HG02981 (cell line): ENCODE measurements around the gene CLDN34.

Experiments used
- ATAC-seq: cut with Tn5 transposase; IDR thresholded peaks from one replicate; pipeline ENCODE4 v1.9.1; 2021; ENCODE audit warnings: mild to moderate bottlenecking, moderate library complexity; ENCODE audit not compliant: unreplicated experiment

CLDN34 gene

DNA sequence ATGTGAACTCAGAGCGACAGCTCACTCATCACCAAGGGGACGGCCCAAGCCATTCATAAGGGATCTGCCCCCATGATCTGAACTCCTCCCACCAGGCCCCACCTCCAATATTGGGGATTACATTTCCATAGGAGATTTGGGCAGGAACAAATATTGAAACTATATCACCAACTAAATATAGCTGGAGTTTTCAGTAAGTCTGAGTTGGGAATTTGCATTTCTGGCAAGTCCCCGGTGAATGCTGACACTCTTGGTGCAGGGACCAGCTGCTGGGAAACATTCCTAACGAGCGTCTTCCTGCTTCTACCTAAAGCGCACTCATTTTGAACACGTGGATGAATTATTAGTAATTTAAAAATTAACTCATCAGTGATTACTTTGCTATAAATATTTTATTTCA is 13.2 kb downstream of the CLDN34 start:
- no peak for ATAC-seq

DNA sequence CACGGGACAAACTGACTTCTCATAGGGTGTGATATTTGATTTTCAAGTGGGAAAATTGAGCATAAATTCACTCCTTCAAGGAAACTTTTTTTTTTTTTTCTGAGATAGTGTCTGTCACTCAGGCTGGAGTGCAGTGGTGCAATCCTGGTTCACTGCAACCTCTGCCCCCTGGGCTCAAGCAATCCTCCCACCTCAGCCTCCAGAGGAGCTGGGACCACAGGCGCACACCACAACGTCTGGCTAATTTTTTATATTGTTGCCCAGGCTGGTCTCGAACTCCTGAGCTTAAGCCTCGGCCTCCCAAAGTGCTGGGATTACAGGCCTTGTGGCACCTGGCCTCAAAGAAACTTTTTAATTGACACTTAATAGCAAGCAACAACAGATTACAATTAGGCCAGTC is 13.8 kb downstream of the CLDN34 start:
- no peak for ATAC-seq

DNA sequence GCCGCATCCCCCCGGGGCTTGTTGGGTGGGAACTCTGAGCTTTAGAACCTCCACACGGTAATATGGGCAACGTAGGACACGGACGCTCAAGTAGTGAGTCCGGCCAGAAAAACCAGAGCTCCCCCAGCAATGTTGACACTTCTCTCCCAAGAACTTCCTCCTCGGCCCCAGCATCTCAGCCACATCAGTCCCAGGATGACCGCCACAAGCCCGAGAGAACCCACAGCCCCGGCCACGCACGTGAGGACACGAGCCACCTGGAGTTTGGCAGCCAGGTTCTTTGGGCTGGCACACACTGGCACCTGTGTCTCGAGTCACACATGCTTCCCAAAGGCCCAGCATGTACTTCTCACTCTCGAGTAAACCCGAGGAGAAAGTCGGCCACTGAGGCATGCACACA is 16.3 kb downstream of the CLDN34 start:
- no peak for ATAC-seq

DNA sequence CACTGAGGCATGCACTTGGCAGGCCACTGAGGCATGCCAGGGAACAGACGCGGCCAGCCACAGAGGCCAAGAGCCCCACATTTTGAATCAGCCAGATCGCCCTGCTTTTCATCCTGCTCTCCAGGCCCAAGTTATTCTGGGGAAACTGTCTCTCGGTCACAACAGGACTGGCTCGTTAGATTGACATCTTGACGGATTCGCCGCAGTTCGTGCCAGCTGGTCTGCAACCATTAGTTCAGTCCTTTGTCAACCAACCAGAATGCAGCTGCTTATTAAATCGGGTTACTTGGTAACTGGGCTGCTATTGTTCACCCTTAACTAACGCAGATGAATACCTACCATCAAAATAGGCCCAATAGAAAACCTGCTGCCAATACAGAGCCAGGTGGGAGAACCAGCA is 16.7 kb downstream of the CLDN34 start:
- ATAC-seq = no peak

DNA sequence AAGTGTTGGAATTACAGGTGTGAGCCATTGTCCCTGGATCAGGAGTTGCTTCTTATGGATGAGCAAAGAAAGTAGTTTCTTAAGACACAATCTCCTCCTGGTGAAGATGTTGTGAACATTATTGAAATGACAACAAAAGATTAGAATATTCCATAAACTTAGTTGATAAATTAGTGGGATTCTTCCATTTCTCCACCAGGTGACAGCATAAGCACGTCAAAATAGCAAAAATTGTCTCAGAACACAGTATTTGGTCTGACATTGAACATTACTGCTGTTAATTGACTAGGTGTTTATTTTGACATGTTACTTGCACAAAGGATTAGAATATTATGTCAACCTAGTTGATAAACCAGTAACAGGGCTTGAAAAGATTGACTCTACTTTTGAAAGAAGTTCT is 21.6 kb downstream of the CLDN34 start:
- no peak for ATAC-seq

DNA sequence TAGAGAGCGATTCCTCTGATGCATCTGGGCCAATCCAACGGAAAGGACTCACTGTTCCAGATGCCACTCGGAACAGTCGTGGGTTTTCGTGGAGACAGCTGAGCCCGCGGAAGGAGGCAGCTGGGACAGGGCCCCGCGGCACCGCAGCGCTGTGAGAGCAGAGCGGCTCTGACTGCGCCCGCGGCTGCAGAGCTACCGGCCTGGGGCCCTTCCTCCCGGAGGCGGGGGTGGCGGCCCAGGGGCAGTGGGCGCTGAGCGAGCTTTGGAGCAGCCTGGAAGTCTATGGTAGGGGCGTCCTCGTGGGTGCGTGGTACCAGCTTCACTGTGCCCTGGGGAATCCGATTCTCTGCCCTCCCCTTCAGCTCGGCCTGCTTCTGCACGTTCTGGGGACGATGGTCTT is 24.9 kb downstream of the CLDN34 start:
- ATAC-seq = no peak

DNA sequence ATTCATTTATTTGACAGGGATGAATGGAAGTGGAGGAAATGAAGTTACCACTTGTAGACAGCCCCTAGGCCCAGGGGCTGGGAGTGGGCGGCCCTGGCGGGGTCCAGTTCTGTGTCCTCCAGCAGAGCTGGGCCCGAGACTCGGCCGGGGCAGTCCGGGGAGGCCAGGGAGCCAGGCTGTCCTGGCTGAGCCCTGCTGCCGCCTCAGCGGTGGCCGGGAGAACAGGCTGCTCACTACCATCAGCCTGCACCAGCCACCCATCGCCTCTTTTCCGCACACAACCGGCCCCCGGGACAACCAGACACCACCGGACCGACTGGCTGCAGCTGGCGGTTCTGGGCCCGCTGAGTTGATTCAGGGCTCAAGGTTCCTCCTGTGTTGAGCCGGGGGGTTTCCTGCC is 25.6 kb downstream of the CLDN34 start:
- no peak for ATAC-seq

DNA sequence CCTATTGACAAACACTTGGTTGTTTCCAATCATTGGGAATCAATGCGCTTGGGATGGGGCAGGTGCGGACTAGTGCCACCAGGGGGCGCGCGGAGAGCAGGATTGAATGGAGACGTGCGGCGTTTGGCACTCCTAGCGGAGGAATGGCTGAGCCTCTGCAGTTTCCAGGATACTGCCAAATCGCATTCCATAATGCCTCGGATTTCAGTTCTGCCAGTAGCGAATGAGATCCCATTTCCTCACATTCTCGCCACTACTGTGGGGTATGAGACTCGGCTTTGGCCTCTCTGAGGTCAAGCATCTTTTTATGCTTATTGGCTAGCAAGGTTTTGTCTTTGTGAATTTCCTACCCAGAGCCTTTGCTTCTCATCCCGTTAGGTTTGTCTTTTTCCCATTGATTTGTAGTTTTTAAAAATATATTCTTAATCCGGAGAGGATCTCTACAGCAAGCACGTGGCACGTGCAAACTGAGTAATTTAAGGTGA is 28.7 kb downstream of the CLDN34 start:
- no peak for ATAC-seq

DNA sequence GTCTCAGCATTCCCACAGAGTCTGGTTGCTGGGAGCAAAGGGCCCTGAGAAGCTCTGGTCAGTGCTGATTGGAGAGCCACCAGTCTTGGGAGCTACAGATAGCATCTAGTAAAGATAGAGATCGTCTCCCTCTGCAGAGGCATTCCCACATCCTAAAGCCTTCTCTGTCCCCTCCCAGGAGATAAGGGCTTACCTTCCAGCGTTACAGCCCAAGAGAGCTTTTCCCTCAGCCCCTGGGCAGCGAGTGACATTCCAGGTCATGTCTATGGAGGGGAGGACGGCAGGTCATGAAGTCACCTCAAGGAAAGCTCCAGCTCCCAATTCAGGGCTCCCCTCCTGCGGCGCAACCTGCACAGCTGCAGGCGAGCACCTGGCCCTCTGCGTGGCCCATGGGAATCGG is 29.9 kb downstream of the CLDN34 start:
- no peak for ATAC-seq

DNA sequence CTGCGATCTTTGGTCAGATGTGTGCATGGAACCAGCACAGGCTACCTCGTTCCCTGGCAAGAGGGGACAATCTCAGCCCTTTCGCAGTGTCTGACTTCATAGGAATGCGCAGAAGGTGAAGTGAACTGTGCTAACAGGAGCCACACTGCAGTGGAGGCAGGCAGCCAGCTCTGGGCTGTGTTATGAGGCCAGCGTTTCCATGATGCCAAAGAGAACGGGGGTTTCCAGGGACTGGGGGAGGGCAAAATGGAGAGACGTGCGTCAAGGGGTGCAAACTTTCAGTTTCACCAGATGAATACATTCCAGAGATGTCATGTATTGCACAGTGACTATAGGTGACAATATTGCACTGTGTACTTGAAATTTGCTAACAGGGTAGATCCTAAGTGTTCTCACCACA is 30.4 kb downstream of the CLDN34 start:
- ATAC-seq = peak; percentile 67

DNA sequence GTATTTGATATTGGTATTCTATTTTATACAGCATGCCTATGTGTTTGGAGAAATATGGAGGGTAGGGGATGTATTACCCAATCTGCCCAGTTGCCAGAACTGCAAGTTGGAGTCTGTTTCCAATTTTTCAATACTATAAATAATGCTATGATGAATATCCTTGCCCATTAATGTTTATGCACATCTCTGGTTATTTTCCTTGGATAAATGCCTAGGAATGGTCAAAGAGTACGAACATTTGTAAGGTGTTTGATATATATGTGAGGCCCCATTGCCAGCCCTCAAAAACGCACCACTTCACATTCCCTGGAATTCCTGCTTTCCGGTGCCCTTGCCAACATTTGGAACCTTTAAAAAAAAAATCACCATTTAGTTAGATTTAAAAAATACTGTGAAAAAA is 34.3 kb downstream of the CLDN34 start:
- no peak for ATAC-seq

DNA sequence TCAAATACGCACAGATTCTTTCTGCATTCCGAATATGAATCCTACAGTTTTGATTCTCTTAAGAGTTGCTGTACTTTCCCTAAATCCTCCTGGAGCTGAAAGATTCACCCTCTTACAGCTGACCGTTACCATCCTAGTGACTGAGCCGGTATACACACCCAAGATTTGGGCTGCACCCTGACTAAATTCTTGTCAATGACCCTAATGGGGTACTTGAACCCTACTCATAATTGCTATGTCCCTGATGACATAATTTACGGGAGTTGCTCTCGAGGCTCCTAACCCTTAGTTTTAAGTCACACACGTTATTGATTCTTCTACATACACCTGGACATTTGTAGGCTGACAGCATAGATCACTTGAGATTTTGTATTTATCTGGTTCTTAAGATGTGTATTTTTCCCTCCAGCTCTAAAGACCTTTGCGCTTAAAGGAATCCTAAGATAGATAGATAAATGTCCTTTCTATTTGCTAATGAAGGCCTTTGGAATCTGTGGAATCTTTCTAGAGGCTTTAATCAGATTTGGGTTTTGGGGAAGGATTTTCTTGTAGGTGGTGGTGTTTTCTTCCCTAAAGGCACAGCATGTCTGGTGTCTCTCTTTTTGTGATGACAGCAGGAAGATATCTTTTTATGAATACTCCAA is 37.8 kb downstream of the CLDN34 start:
- ATAC-seq = no peak

DNA sequence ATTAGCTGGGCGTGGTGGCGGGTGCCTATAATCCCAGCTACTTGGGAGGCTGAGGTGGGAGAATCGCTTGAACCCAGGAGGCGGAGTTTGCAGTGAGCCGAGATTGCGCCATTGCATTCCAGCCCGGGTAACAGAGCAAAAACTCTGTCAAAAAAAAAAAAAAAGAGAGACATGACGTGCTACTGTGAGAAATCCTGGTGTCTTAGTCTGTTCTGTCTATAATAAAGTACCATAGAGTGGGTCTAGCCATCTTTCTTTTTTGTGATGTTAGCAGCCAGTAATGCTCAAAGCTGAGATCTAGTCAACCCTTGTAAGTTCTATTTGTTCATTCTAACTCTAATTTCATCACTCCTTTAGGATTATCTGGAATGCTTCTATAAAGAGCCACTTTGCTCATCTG is 38.9 kb downstream of the CLDN34 start:
- ATAC-seq = no peak

DNA sequence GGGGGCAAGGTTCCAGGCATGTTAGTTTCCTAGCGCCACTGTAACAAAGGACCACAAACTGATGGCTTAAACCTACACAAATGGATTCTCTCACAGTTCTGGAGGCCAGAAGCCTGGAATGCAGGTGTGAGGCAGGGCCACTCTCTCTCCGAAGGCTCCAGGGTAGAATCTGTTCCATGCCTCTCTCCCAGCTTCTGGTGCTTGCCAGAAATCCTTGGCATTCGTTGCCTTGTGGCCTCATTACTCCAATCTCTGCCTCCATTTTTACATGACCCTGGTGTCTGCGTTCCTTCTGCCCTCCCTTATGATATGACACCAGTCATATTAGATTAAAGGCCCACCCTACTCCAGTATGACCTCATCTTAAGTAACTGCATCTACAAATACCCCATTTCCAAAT is 39.6 kb downstream of the CLDN34 start:
- no peak for ATAC-seq

DNA sequence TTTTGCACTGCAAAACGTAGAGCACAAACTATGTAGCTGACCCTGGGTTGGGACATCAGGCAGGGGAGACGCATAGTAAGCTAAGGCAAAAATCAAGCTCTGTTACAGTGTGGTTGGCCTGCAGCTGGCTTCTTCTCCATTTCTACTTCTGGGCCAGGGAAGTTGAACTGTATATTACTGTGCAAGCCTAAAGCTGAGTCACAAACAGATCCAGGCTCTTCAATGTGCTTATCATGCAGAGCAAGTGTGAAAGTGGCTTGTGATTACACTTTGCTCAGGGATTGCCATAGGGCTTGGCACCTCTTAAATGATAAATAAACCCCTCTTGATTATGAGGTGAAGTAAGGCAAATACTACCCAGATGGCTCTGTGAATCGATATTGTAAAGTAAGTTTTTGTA is 40.5 kb downstream of the CLDN34 start:
- ATAC-seq = no peak

DNA sequence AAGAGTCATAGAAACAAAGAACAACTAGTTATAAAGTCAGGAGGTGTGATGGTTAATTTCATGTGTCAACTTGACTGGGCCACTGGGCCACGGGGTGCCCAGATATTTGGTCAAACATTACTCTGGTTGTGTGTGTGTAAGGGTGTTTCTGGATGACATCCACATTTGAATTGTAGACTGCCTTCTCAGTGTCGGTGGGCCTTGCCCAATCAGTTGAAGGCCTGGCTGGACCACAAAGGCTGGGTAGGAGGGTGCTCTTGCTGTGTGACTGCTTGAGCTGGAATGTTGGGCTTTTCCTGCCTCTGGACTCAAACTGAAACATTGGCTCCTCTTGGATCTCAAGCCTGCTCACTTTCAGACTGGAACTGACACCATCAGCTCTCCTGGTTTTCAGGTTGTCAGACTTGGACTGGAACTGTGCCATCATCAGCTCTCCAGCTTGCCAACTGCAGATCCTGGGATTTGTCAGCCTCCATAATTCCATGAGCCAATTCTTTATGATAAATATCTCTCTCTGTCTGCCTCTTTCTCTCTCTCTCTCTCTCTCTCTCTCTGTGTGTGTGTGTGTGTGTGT is 41.4 kb downstream of the CLDN34 start:
- ATAC-seq = no peak

DNA sequence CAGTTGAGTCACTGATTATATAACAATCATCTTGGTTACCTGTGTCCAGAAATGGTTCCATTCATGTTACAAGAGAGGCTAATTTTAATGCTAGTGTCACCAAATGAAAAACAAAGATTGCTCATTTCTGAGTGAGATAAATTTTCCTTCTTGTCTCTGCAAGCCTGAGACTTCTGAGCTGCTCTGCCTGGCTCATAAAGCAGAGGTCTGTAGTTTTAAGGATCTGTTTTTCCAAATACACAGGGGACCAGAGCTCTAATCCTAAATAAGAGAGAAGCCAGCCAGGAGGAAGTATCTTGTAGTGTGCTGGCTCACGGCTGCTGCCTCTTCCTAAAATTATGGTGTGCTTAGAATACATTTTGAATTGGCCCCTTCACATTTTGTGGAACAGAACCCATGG is 42.6 kb downstream of the CLDN34 start:
- ATAC-seq = no peak

DNA sequence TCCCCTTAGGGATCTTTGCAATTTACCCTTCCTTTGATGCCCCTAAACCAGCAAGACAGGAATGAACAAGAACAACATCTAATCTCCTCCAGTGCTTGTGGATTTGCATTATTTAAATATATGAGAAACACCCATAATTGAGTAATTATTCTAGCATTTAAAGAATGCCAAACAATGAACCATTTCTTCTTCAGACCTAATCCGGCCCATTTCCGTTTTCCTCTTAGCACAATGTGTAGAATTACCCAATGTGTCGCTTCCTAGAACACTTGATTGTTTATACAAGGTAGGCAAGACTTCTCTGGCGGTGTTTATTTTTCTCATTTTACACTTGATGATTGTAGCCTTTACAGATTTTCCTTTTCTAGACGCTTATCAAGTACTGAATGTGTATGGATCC is 43.5 kb downstream of the CLDN34 start:
- ATAC-seq = no peak

DNA sequence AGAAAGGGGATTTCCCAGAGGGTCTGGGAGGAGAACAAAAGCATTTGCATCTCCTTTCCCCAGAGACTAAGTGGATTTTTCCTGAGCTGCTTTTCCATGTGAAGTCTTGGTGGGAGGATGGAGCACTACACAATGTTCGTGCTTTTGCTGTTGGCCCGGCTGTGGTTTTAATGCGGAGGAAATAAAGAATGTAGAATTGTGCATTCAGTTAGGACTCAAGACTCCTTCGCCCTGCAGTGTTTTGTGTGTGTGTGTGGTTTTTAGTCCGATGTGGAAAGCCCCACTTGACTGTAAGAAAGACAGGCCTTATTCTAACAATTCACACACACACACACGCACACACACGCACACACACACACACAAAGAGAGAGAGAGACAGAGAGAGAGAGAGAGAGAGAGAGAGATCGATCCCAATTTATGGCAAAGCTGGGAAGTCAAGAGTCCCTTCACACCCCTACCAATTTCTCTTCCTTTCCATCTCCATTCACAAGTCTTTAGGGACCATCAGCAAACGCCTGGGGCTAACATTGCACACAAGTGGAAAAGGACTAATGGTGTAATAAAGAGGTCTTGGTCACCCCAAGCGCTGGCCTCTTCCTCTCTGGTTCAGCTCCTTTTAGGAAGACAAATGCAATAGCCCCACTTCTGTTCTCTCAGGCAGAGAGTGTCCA is 44.2 kb downstream of the CLDN34 start:
- no peak for ATAC-seq

DNA sequence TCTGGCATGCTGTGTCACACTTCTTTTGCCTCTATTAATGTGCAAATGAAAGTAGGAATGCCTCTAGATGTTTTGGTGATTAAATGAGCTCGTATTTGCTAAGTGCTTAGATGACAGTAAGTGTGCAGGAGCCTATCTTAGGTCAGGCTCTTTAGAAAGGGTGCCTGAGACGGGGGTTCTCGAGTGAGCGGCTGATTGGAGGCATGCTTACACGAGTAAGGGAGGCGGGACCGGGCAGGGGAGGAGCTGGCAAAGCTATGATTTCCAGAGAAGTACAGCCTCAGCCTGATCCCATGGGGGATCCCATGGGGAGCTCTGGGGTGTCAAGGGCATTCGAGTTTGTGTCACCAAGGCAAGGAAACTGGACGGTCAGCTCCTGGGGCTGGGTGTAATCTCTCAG is 44.8 kb downstream of the CLDN34 start:
- no peak for ATAC-seq

DNA sequence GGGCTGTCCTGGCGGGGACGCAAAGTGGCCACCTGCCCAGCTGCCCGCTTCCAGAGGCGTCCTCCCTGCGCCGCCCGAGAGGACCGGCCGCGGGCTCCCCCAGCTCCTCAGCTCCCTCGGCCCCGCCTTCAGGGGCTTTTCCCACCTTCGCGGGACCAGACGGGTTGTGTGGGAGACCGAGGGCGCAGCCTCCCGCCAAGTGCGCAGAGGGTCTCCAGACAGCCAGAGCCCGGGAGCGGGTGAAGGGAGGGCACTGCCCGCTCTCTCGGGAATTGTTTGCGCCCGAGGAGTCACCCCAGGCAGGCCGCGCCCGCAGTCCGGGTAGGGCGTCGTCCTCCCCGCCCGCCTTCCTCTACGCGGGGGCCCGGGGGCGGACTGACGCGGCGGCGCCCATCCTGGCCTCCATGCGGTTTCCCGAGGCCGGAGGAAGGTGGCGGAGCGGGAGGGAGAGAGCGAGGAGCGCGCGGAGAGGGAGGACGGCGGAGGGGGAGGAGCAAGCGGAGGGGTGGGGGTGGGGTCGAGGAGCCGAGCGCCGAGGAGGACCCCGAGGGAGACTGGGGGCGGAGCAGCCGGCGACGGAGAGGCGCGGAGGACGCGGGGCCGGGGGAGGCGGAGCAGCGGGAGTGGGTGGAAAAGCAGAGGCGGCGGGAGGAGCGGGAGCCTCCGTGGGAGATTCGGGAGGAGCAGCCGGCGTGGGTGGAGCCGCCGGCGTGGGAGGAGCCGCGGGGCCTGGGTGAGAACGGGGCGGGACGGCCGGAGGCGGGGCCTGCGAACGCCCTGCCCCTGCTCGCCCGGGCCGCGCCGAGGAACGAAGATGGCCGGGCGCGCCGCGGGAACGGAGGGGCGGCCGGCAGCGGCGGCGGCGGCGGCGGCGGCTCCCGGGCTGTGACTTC is 47.5 kb downstream of the CLDN34 start:
- peak; percentile 86 for ATAC-seq

DNA sequence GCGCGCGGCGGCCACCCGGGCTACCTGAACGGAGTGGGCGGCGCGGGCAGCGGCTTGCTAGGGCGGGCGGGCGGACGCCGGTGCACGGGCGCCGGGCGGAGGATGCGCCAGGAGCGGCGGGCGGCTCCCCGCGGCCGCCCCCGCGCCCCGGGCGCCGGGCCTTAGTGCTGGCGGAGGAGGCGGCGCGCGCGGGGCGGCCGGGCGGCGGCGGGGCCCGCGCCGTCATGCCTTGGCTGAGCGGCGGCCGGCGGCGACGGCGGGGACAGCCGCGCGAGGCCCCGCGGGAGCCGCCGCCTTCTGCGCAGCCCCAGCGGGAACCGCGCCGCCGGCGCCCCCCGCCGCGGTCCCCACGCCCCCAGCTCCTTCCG is 48.2 kb downstream of the CLDN34 start:
- peak; percentile 10 for ATAC-seq
